Caco-2 (cell line): ENCODE data around the gene C1QL2. TPM values are rescaled to one million over a fixed set of nuclear protein-coding genes. Genes with fewer than 3 reads are reported as not detected.

Source experiments
- BruUV-seq: library from RNA; stranded (reverse); fragments of 400-500 nt; replicated peaks from 2 replicates; lab custom pipeline; 2021; lab: Mats Ljungman, UMichigan
- CTCF ChIA-PET: fragments of 300-600 bp; sonication (Branson Sonifier 250); formaldehyde crosslinking; loops from one replicate; lab custom pipeline; 2022; ENCODE audit warnings: antibody characterized with exemption; lab: Charles Lee
- POLR2A ChIA-PET: fragments of 300-600 bp; sonication (Branson Sonifier 250); formaldehyde crosslinking; loops from one replicate; lab custom pipeline; 2022; ENCODE audit warnings: antibody characterized with exemption; lab: Charles Lee
- DNase-seq, 2 experiments: peaks; one replicate each; pipeline versions ENCODE4 v3.0.0 to v3.0.0-alpha.2; 2020 to 2022
- H3K27me3 ChIP-seq: replicated peaks from 2 replicates; pipeline ENCODE4 v1.6.0; 2011; ENCODE audit warnings: low read length; ENCODE audit not compliant: control insufficient read depth, insufficient read depth
- H3K36me3 ChIP-seq: 2 replicates; pipeline ENCODE4 v1.5.1; 2011; ENCODE audit warnings: low read length; ENCODE audit not compliant: control insufficient read depth, insufficient read depth
- H3K4me1 ChIP-seq: fragments of 250-450 bp; sonication (Bioruptor Pico); 2 replicates; pipeline ENCODE4 v1.5.1; 2020; ENCODE audit warnings: mild to moderate bottlenecking
- H3K4me3 ChIP-seq: 2 replicates; pipeline ENCODE4 v1.5.1; 2011; ENCODE audit warnings: low read depth, mild to moderate bottlenecking, control low read depth, low read length
- H3K9me3 ChIP-seq: fragments of 250-450 bp; sonication (Bioruptor Pico); 2 replicates; pipeline ENCODE4 v1.5.1; 2020; ENCODE audit warnings: mild to moderate bottlenecking, moderate library complexity
- H3K27ac Mint-ChIP-seq: one replicate; pipeline ENCODE4 v1.8.0; 2022; ENCODE audit warnings: mixed read lengths; ENCODE audit not compliant: unreplicated experiment
- H3K27me3 Mint-ChIP-seq: one replicate; pipeline ENCODE4 v1.8.0; 2022; ENCODE audit warnings: mixed read lengths; ENCODE audit not compliant: insufficient read depth, unreplicated experiment
- H3K36me3 Mint-ChIP-seq: one replicate; pipeline ENCODE4 v1.8.0; 2022; ENCODE audit warnings: mild to moderate bottlenecking, mixed read lengths; ENCODE audit not compliant: insufficient read depth, unreplicated experiment
- H3K4me1 Mint-ChIP-seq: one replicate; pipeline ENCODE4 v1.8.0; 2022; ENCODE audit warnings: low read depth, mixed read lengths; ENCODE audit not compliant: unreplicated experiment
- H3K4me3 Mint-ChIP-seq: one replicate; pipeline ENCODE4 v1.8.0; 2022; ENCODE audit warnings: mild to moderate bottlenecking, moderate library complexity, mixed read lengths; ENCODE audit not compliant: unreplicated experiment
- H3K9me3 Mint-ChIP-seq: one replicate; pipeline ENCODE4 v1.8.0; 2022; ENCODE audit warnings: mixed read lengths; ENCODE audit not compliant: unreplicated experiment
- CTCF ChIP-seq, 2 experiments: fragments of 200-600 bp in 1 of 2; IDR thresholded peaks; 1 replicate in 1 of 2; 2 replicates in 1 of 2; pipeline versions ENCODE4 v1.5.1 to v1.8.0; 2011 to 2022; ENCODE audit warnings: antibody characterized with exemption in 1 of 2, control low read depth in 1 of 2, inconsistent platforms in 1 of 2, low read depth in 1 of 2, low read length in 1 of 2, mild to moderate bottlenecking in 1 of 2, moderate library complexity in 1 of 2; ENCODE audit not compliant: insufficient read depth in 1 of 2, severe bottlenecking in 1 of 2, unreplicated experiment in 1 of 2
- intact Hi-C: fragments of 100-400 bp; cut with micrococcal nuclease; formaldehyde crosslinking; loops from one replicate; pipeline ENCODE4 v1.10.0; 2022; ENCODE audit not compliant: unreplicated experiment
- total RNA-seq: library from RNA; stranded (reverse); gene quantifications from 2 replicates; pipeline ENCODE4 v1.2.3, GENCODE V29; 2022

The C1QL2 gene
- total RNA-seq, 1 experiment from 2014 or later = not detected

DNA sequence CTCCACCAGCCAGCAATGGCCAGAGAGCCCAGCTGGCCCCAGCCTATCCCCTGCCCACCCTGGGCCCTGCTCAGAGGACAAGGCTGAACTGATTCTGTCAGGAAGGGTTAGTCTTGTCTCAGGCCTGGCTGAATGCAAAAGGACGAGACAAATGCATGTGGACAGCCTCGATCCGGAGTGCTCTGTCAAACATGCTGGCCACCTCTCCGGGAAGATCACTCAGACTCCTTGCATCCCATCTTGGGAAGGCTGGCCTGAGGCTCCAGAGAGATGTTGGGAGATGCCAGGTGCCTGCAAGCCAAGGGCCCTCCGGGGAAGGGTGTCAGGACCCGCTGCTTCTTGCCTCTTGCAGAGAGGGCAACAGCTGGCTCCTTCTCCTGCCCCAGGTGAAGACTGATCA is 20.2 kb upstream of the C1QL2 start:
- CTCF ChIA-PET = no interaction called here
- Histone ChIP-seq H3K4me1 (no peaks in the 10 kb centered on the region), H3K4me3 (no peak overlapping the region), H3K36me3 (no peaks in the 10 kb centered on the region), H3K27me3 (no peaks in the 10 kb centered on the region), H3K9me3 (no peaks in the 10 kb centered on the region)
- POLR2A ChIA-PET = no interaction called here
- no peak for TF ChIP-seq CTCF (IDR thresholded peaks at IDR 0.05; ENCODE audit: insufficient read depth in 1 of 2, low read depth in 1 of 2, low read length in 1 of 2, severe bottlenecking in 1 of 2, unreplicated experiment in 1 of 2)
- intact Hi-C loops = no loop called here
- Mint-ChIP-seq H3K4me3 (no peak overlapping the region), H3K36me3 (no peaks in the 10 kb centered on the region), H3K9me3 (no peaks in the 10 kb centered on the region), H3K27me3 (no peaks in the 10 kb centered on the region), H3K4me1 (no peaks in the 10 kb centered on the region), H3K27ac (no peak overlapping the region)
- BruUV-seq = no TSS peak
- no peak for DNase-seq

- POLR2A ChIA-PET = no interaction called here
- intact Hi-C loops = no loop called here
Measured at GRCh38 chr2:119177838-119178190, 19.3 kb upstream of the C1QL2 start.

DNA sequence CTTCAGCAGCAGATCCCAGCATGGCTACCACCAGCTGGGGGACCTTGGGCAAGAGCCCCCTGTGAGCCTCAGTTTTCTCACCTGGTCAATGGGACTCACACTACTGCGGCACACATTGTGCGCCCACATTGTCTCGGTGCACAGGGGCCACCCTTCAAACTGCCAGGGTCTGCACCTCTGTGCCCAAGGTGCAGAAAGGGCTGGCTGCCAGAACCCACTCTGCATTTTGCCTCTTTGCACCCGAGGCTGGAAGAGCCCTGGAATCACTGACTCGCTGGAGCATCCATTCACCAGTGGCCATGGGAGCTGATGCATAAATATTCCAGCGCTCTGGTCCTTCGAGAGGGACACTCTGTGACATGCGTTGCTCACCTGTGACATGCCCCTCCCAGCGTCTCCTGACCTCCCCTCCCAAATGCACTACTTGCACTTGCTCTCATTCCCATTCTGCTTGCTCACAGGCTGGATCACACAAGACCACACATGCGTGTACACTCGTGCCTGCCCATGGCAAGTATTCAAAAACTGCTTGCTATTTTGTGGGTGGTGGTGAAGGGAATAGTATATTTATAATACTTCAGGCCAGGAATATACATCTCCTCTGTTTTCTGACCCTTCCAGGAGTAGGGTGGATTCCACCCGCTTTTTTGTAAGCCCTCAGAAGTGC is 18.8 kb upstream of the C1QL2 start:
- no peak overlapping the region for H3K27ac Mint-ChIP-seq
- ChIA-PET POLR2A (no interaction called here), CTCF (interaction anchor here (0.5 kb wide), 1 partner anchor 520 kb away, joined by 4 read pairs; no protein-coding TSS in a partner anchor)
- DNase-seq = no peak
- H3K36me3 Mint-ChIP-seq = no peaks in the 10 kb centered on the region
- Histone ChIP-seq H3K4me1 (no peaks in the 10 kb centered on the region), H3K4me3 (no peak overlapping the region), H3K9me3 (no peaks in the 10 kb centered on the region), H3K27me3 (no peaks in the 10 kb centered on the region), H3K36me3 (no peaks in the 10 kb centered on the region)
- no TSS peak for BruUV-seq
- intact Hi-C loops = no loop called here
- H3K27me3 Mint-ChIP-seq = no peaks in the 10 kb centered on the region
- no peak for TF ChIP-seq CTCF (IDR thresholded peaks at IDR 0.05; ENCODE audit: insufficient read depth in 1 of 2, low read depth in 1 of 2, low read length in 1 of 2, severe bottlenecking in 1 of 2, unreplicated experiment in 1 of 2)
- H3K4me3 Mint-ChIP-seq = no peak overlapping the region
- H3K4me1 Mint-ChIP-seq = no peaks in the 10 kb centered on the region
- no peaks in the 10 kb centered on the region for H3K9me3 Mint-ChIP-seq

More at GRCh38 chr2:119177838-119178190, 19.3 kb upstream of the C1QL2 start:
- Histone ChIP-seq H3K4me3 (no peak overlapping the region), H3K36me3 (no peaks in the 10 kb centered on the region), H3K4me1 (no peaks in the 10 kb centered on the region), H3K27me3 (no peaks in the 10 kb centered on the region), H3K9me3 (no peaks in the 10 kb centered on the region)
- BruUV-seq = no TSS peak
- no peaks in the 10 kb centered on the region for H3K36me3 Mint-ChIP-seq
- no peak overlapping the region for H3K27ac Mint-ChIP-seq
- H3K27me3 Mint-ChIP-seq = no peaks in the 10 kb centered on the region
- H3K9me3 Mint-ChIP-seq = no peaks in the 10 kb centered on the region
- no peak for DNase-seq
- CTCF ChIA-PET = interaction anchor here (0.5 kb wide), 1 partner anchor 519 kb away, joined by 4 read pairs; no protein-coding TSS in a partner anchor
- no peak for TF ChIP-seq CTCF (IDR thresholded peaks at IDR 0.05; ENCODE audit: insufficient read depth in 1 of 2, low read depth in 1 of 2, low read length in 1 of 2, severe bottlenecking in 1 of 2, unreplicated experiment in 1 of 2)
- H3K4me1 Mint-ChIP-seq = no peaks in the 10 kb centered on the region
- no peak overlapping the region for H3K4me3 Mint-ChIP-seq
